Measurements from ENCODE around the gene ATP8A2. TPM values are rescaled to one million over a fixed set of nuclear protein-coding genes. Genes with fewer than 3 reads are reported as not detected.

The ATP8A2 gene
- total RNA-seq, 2 donors from 2014 or later: 0.10 to 0.64 TPM

DNA sequence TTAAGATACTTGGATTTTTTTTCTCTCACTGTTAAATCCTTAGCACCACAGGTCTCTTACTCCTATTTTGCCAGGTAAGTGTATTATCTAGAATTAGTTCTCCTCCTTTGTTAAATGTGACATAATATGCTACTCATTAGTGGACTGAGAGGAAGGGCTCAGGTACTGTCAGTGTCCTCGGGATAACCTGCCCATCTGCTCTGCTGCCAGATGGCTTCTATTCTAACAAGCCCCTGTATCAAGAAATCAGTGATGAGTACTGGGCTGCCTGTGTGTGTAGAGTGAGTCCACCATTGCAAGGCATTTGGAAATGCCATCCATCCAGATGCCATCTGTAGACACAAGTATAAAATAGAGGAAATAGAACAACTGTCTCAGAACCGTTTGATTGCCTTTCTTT, 209.6 kb downstream of the ATP8A2 start:
- no peaks in the 10 kb centered on the region for H3K36me3 ChIP-seq
- H3K27me3 ChIP-seq: no peaks in the 10 kb centered on the region
- no peaks in the 10 kb centered on the region for H3K9me3 ChIP-seq
- no peak overlapping the region for H3K9ac ChIP-seq (ENCODE audit: low read depth in 2 of 2, low read length in 2 of 2)
- TF ChIP-seq, protein P1, sequence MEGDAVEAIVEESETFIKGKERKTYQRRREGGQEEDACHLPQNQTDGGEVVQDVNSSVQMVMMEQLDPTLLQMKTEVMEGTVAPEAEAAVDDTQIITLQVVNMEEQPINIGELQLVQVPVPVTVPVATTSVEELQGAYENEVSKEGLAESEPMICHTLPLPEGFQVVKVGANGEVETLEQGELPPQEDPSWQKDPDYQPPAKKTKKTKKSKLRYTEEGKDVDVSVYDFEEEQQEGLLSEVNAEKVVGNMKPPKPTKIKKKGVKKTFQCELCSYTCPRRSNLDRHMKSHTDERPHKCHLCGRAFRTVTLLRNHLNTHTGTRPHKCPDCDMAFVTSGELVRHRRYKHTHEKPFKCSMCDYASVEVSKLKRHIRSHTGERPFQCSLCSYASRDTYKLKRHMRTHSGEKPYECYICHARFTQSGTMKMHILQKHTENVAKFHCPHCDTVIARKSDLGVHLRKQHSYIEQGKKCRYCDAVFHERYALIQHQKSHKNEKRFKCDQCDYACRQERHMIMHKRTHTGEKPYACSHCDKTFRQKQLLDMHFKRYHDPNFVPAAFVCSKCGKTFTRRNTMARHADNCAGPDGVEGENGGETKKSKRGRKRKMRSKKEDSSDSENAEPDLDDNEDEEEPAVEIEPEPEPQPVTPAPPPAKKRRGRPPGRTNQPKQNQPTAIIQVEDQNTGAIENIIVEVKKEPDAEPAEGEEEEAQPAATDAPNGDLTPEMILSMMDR (IDR thresholded peaks at IDR 0.05): no peak
- intact Hi-C loops (cut with DNase I): no loop called here
- no peak overlapping the region for H3K4me3 ChIP-seq
- H3K27ac ChIP-seq: no peak overlapping the region
- DNase-seq: no peak
- no peaks in the 10 kb centered on the region for H3K4me1 ChIP-seq

DNA sequence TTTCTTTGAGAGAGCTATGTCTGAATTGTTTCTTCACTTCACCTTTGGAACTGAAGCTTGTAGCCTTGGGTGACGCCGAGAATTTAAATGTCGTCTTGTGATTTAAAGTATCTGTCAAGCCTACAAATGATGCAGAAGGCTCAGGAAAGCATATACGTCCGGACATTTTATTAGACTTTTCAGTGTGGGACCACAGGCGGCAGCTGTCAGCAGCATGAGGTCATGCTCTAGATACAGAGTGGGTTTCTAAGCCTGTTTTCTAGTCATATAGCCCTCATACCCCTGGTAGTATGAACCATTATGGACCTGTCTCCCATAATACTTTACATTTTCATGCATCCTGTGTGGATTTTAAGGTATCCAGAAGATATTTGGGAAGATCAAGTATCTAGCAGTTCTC, 212.3 kb downstream of the ATP8A2 start:
- Histone ChIP-seq H3K9me3 (no peaks in the 10 kb centered on the region), H3K4me1 (no peaks in the 10 kb centered on the region)

DNA sequence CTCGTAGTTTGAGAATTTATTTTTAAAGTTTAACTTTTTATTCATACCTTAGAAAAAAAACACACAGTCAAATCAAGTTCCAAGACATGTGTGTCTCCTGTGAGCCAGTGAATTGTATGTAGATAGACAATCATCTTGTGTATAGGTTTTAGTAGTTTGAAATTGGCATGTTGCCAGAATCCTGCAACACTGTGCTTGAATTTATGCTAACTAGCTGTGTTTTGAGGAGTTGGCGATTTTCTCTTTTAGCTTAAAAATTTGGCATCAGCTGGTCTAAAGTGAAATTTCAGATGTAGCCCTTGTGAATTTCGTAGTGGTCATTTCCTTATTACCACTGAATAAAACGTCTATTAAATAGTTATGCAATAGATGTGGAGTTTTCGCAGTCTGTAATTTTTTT, 213.2 kb downstream of the ATP8A2 start:
- Histone ChIP-seq H3K9me3 (no peaks in the 10 kb centered on the region), H3K4me1 (no peaks in the 10 kb centered on the region), H3K36me3 (no peaks in the 10 kb centered on the region), H3K4me3 (no peak overlapping the region), H3K9ac (ENCODE audit: low read depth in 2 of 2, low read length in 2 of 2) (no peak overlapping the region), H3K27me3 (no peaks in the 10 kb centered on the region), H3K27ac (no peak overlapping the region)
- TF ChIP-seq, protein P1 (IDR thresholded peaks at IDR 0.05): no peak
- DNase-seq: no peak
- intact Hi-C loops (cut with DNase I): no loop called here

More for the DNA sequence above, 212.3 kb downstream of the ATP8A2 start:
- DNase-seq: no peak
- Histone ChIP-seq H3K36me3 (no peaks in the 10 kb centered on the region), H3K4me3 (no peak overlapping the region), H3K27ac (no peak overlapping the region), H3K27me3 (no peaks in the 10 kb centered on the region), H3K9ac (ENCODE audit: low read depth in 2 of 2, low read length in 2 of 2) (no peak overlapping the region)
- intact Hi-C loops (cut with DNase I): no loop called here
- TF ChIP-seq, protein P1 (IDR thresholded peaks at IDR 0.05): no peak

DNA sequence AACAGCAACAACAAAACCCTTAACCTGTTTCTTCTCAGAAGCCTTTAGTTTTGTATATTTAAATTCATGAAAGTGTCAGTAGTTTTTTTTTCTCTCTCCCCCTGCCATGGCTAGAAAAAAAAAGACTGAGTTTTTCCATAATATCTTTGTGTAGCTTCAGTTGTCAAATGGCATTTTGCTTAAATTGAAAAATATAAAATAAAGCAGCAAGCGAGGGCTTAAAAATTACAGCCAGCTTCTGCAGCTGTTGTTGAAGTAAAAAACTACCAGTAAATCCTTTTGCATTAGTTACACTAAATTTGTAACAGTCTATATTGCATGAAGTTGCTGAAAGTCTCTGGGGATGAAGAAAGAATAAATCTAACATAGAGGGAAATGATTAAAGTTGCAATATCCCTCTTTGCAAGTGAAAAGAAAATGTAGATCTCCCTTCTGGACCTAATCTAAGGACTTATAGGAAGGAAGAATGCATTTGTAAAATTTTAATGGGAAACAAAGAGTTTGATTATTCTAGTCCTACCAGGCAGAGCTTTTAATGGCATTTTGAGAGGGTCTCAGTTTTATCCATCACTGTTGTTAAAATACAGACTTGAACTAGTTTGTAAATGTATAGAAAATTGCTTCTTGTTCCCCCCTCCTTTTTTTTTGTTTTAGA, 215.7 kb downstream of the ATP8A2 start:
- TF ChIP-seq, protein P1 (IDR thresholded peaks at IDR 0.05): no peak
- H3K27me3 ChIP-seq: no peaks in the 10 kb centered on the region
- H3K27ac ChIP-seq: no peak overlapping the region
- intact Hi-C loops (cut with DNase I): no loop called here
- no peak overlapping the region for H3K4me3 ChIP-seq
- no peaks in the 10 kb centered on the region for H3K36me3 ChIP-seq
- no peaks in the 10 kb centered on the region for H3K9me3 ChIP-seq
- no peaks in the 10 kb centered on the region for H3K4me1 ChIP-seq
- H3K9ac ChIP-seq (ENCODE audit: low read depth in 2 of 2, low read length in 2 of 2): no peak overlapping the region
- DNase-seq: no peak

DNA sequence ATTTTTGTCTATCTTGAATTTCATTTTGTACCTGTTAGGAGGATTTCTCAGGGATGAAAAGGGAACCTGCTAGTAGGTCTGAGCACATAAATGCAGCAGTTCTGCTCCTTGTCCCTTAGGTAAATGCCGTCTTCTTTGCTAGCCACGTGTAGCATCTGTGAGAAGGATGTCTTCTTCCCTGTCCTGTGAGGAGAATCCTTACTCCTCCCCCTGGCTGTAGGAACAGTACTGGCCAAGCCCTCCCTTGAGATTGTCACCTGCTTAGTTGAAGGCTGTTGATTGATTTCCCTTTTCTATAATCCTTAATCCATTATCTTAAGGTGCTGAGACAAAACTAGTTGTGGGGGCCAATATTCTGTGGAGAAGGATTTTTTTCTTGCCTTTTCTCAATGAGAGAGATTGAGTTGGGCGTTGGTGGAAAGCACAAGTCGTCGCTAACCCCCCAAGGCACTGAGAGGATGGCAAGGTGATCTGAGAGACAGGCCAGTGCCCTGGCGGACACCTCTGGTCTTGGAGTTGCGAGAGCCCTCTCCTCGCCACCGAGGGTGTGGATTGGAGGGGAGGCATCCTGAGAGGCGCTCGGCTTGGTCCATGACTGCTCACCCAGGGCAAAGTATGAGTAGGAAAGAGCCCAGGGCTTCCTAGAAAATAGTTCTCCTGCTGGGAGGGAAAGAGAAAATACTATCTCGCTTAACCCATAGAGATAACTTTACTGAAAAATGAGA, 216.7 kb downstream of the ATP8A2 start:
- Histone ChIP-seq H3K9ac (ENCODE audit: low read depth in 2 of 2, low read length in 2 of 2) (no peak overlapping the region), H3K4me1 (no peaks in the 10 kb centered on the region), H3K9me3 (no peaks in the 10 kb centered on the region), H3K27ac (no peak overlapping the region), H3K36me3 (no peaks in the 10 kb centered on the region), H3K4me3 (no peak overlapping the region), H3K27me3 (no peaks in the 10 kb centered on the region)
- TF ChIP-seq, protein P1 (IDR thresholded peaks at IDR 0.05): no peak
- intact Hi-C loops (cut with DNase I): no loop called here
- DNase-seq: no peak
